Stimulated activated CD4-positive, alpha-beta T cell treated with anti-CD3 and anti-CD28 coated beads, Interleukin-4, amount 100 ng/mL, for 4 hours (primary cell): ENCODE results near the gene VPS51.
A peak's percentile ranks its signal among the peaks of the same experiment; 100 is the strongest.

Source experiments
- DNase-seq, 2 experiments: peaks; one replicate each; pipeline ENCODE4 v3.0.0-alpha.2; 2020

VPS51 gene

GRCh38 chr11:65121865-65122696, 26.1 kb downstream of the VPS51 start, which contains the start of the genes FAU and MRPL49:
Gene FAU, minus strand, starts transcription at chr11:65122134. Its CDS starts 321 bp downstream, at chr11:65121813.
Gene MRPL49, plus strand, starts transcription at chr11:65122321. Its CDS starts 26 bp downstream, at chr11:65122347.
- DNase-seq, result peak; percentile 97 to 99

GRCh38 chr11:65124480-65125196, 28.6 kb downstream of the VPS51 start:
- DNase-seq, result no peak

GRCh38 chr11:65125197-65126056, 29.4 kb downstream of the VPS51 start:
- no peak for DNase-seq

- no peak for DNase-seq
Measured at GRCh38 chr11:65126624-65127274, 30.7 kb downstream of the VPS51 start.

- no peak for DNase-seq
Measured at GRCh38 chr11:65127473-65128181, 31.6 kb downstream of the VPS51 start.

GRCh38 chr11:65128182-65129145, 32.5 kb downstream of the VPS51 start:
- no peak for DNase-seq

- DNase-seq, result no peak
Measured at GRCh38 chr11:65129649-65130441, 33.8 kb downstream of the VPS51 start.

GRCh38 chr11:65130631-65131416, 34.8 kb downstream of the VPS51 start:
- DNase-seq, result no peak

GRCh38 chr11:65131417-65131776, 35.4 kb downstream of the VPS51 start:
- DNase-seq, result no peak

GRCh38 chr11:65131895-65132237, 35.9 kb downstream of the VPS51 start:
- no peak for DNase-seq

- DNase-seq, result no peak
Measured at GRCh38 chr11:65132238-65132987, 36.4 kb downstream of the VPS51 start.

GRCh38 chr11:65132988-65133700, 37.1 kb downstream of the VPS51 start:
- DNase-seq, result peak; percentile 49 to 62

GRCh38 chr11:65133724-65134123, 37.7 kb downstream of the VPS51 start:
- DNase-seq, result no peak

- peak; percentile 89 to 91 for DNase-seq
Measured at GRCh38 chr11:65134240-65134951, 38.4 kb downstream of the VPS51 start, which contains the start of gene SYVN1. Gene SYVN1, minus strand, starts transcription at chr11:65134519. Its CDS starts 918 bp downstream, at chr11:65133601.

GRCh38 chr11:65134952-65135632, 39.1 kb downstream of the VPS51 start:
- peak; percentile 64 to 85 for DNase-seq

- DNase-seq, result no peak
Measured at GRCh38 chr11:65135633-65136145, 39.7 kb downstream of the VPS51 start.
